ENCODE results near the gene YAP1. TPM values are rescaled to one million over a fixed set of nuclear protein-coding genes. Genes with fewer than 3 reads are reported as not detected.

The YAP1 gene
- polyA plus RNA-seq, 3 donors = not detected

- peaks cover 0 to 5% of the 10 kb centered on the region in 2 donors for H3K27me3 ChIP-seq (ENCODE audit: control insufficient read depth in 2 of 2, insufficient read depth in 2 of 2, low read length in 2 of 2)
- intact Hi-C loops (cut with micrococcal nuclease) = no loop called here
- Mint-ChIP-seq H3K9me3 (no peaks in the 10 kb centered on the region), H3K27ac (no peak overlapping the region), H3K4me3 (no peak overlapping the region), H3K27me3 (ENCODE audit: low read depth in 3 of 3) (peaks cover 9 to 12% (median 12%) of the 10 kb centered on the region in 3 donors), H3K36me3 (no peaks in the 10 kb centered on the region), H3K4me1 (no peaks in the 10 kb centered on the region)
- H3K4me1 ChIP-seq (ENCODE audit: control insufficient read depth in 1 of 2, insufficient read depth in 2 of 2, low read length in 2 of 2) = no peaks in the 10 kb centered on the region
- H3K9ac ChIP-seq (ENCODE audit: insufficient read depth, low read length, poor library complexity, severe bottlenecking) = no peak overlapping the region
- no peaks in the 10 kb centered on the region for H3K36me3 ChIP-seq (replicated peaks in 1 of 2; ENCODE audit: control insufficient read depth in 1 of 2, insufficient read depth in 2 of 2, low read length in 2 of 2)
- DNase-seq = no peak
- TF ChIP-seq CTCF (IDR thresholded peaks at IDR 0.05) = no peak
- H4K20me1 ChIP-seq (ENCODE audit: insufficient read depth, low read length) = no peaks in the 10 kb centered on the region
- H3K9me3 ChIP-seq (replicated peaks in 1 of 2; ENCODE audit: control insufficient read depth in 1 of 2, insufficient read depth in 1 of 2, low read length in 2 of 2) = no peaks in the 10 kb centered on the region
- no peak overlapping the region for H3K4me2 ChIP-seq (replicated peaks; ENCODE audit: extremely low read depth, low read length, poor library complexity, severe bottlenecking)
- H2AFZ ChIP-seq (ENCODE audit: insufficient read depth, low read depth, low read length, poor library complexity, severe bottlenecking) = no peak overlapping the region
- H3K27ac ChIP-seq (ENCODE audit: low read depth in 1 of 2, low read length in 2 of 2) = no peak overlapping the region
- no peaks in the 10 kb centered on the region for H3K79me2 ChIP-seq (ENCODE audit: insufficient read depth, low read length)
- no peak overlapping the region for H3K4me3 ChIP-seq (replicated peaks in 1 of 3; ENCODE audit: low read depth in 2 of 3, low read length in 3 of 3)
Observed at GRCh38 chr11:102230186-102230585, 119.9 kb downstream of the YAP1 start.

DNA sequence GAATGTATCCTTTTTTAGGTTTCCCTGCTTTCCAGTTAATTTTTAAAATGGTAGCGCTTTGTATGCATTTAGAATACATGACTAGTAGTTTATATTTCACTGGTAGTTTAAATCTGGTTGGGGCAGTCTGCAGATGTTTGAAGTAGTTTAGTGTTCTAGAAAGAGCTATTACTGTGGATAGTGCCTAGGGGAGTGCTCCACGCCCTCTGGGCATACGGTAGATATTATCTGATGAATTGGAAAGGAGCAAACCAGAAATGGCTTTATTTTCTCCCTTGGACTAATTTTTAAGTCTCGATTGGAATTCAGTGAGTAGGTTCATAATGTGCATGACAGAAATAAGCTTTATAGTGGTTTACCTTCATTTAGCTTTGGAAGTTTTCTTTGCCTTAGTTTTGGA lies 120.7 kb downstream of the YAP1 start:
- H2AFZ ChIP-seq (ENCODE audit: insufficient read depth, low read depth, low read length, poor library complexity, severe bottlenecking) = no peak overlapping the region
- H3K4me1 ChIP-seq (ENCODE audit: control insufficient read depth in 1 of 2, insufficient read depth in 2 of 2, low read length in 2 of 2) = no peaks in the 10 kb centered on the region
- H3K79me2 ChIP-seq (ENCODE audit: insufficient read depth, low read length) = no peaks in the 10 kb centered on the region
- Mint-ChIP-seq H3K4me1 (no peaks in the 10 kb centered on the region), H3K36me3 (no peaks in the 10 kb centered on the region), H3K27ac (no peak overlapping the region), H3K4me3 (no peak overlapping the region), H3K27me3 (ENCODE audit: low read depth in 3 of 3) (peaks cover 9 to 14% (median 12%) of the 10 kb centered on the region in 3 donors), H3K9me3 (no peaks in the 10 kb centered on the region)
- intact Hi-C loops (cut with micrococcal nuclease) = no loop called here
- no peak for DNase-seq
- no peaks in the 10 kb centered on the region for H4K20me1 ChIP-seq (ENCODE audit: insufficient read depth, low read length)
- H3K9me3 ChIP-seq (replicated peaks in 1 of 2; ENCODE audit: control insufficient read depth in 1 of 2, insufficient read depth in 1 of 2, low read length in 2 of 2) = no peaks in the 10 kb centered on the region
- no peak overlapping the region for H3K4me2 ChIP-seq (replicated peaks; ENCODE audit: extremely low read depth, low read length, poor library complexity, severe bottlenecking)
- no peak overlapping the region for H3K27ac ChIP-seq (ENCODE audit: low read depth in 1 of 2, low read length in 2 of 2)
- H3K4me3 ChIP-seq (replicated peaks in 1 of 3; ENCODE audit: low read depth in 2 of 3, low read length in 3 of 3) = no peak overlapping the region
- peaks cover 0 to 10% of the 10 kb centered on the region in 2 donors for H3K27me3 ChIP-seq (ENCODE audit: control insufficient read depth in 2 of 2, insufficient read depth in 2 of 2, low read length in 2 of 2)
- no peaks in the 10 kb centered on the region for H3K36me3 ChIP-seq (replicated peaks in 1 of 2; ENCODE audit: control insufficient read depth in 1 of 2, insufficient read depth in 2 of 2, low read length in 2 of 2)
- TF ChIP-seq CTCF (IDR thresholded peaks at IDR 0.05) = no peak
- 100% methylated on average over 1 of the region's 4 CpGs for WGBS (ENCODE audit: insufficient coverage)
- H3K9ac ChIP-seq (ENCODE audit: insufficient read depth, low read length, poor library complexity, severe bottlenecking) = no peak overlapping the region

Data from CD14-positive monocyte (primary cell).